Astrocyte of the hippocampus (primary cell): Measurements from ENCODE around the gene LRP1B.
A peak's percentile ranks its signal among the peaks of the same experiment; 100 is the strongest.

ENCODE experiments used
- DNase-seq: peaks from one replicate; pipeline ENCODE4 v3.0.0; 2011; ENCODE audit warnings: low read depth, low spot score

Gene LRP1B

DNA sequence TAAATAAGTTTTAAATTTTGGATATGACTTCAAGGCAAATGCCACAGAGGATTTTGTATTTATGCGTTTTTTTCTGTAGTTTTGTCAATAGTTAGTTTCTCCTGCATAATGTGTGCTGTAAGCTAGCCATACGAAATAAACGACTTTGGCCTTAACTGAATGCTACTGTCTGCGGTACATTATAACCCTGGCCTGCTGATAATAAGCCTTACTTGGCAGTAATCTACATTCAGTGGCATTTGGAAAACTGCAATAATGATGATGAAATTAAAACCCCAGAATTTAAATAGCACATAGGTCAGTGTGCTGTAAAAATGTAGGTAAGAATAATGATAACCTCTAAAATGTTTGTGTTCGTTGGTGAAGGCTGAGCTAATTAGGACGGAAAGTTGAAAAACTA is 88.8 kb downstream of the LRP1B start:
- DNase-seq: peak; percentile 72

- peak; percentile 87 for DNase-seq
Observed at GRCh38 chr2:142041105-142041504, 89.7 kb downstream of the LRP1B start.

DNA sequence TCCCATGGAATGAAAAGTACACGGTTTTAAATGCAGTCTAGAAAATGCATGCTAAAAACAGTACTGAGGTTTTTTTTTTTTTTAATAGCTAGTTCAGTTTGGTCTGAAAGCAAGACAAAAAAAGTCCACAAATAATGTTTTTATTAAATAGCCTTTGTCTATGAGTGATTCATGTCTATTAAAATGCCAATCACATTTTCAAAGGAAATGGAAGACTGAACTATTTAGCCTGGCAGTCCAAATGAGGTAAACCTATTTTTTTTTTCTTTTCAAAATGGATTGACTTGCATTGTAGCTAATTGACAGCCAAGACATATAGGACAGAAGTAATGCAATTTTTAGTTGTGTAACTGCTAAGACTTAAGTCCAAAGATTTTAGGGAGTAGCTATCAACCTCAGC is 90.3 kb downstream of the LRP1B start:
- DNase-seq: peak; percentile 25

DNA sequence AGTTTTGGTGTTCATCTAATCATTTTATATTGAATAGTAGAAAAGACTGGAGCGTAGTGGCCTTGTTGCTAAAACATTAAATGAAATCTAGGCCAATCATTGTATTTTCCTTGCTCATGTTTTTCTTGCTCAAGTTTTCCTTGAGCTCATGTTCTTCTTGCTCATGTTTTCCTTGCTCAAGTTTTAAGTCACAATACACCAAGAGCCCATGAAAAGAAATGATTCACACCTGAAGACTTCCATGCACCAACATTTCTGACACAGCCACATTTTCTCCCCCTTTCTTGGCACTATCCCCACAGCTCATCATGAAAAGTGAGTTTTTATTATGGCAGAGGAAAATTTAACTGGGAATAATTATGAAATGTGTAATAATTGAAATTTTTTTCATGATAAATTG is 92.0 kb downstream of the LRP1B start:
- DNase-seq: peak; percentile 42

- DNase-seq: peak; percentile 46
Observed at GRCh38 chr2:142037744-142038143, 93.1 kb downstream of the LRP1B start.

DNA sequence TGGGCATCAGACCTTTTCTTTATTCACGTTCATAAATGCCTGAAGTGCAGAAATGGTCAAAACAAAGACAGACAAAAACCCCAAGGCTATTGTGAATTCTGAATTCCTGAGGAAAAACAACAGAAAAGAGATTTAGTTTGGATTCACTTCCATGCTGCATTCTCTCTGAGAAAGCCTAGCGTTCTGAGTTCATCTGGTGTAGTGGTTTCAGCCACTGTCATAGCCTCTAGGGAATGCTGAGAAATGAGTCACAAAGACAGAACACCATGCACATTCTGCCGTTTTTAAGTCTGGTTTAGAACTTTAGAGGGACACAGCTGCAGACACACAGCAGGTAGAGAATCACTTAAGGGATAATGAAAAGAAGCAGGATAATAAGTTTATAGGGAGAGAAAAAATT is 93.8 kb downstream of the LRP1B start:
- DNase-seq: peak; percentile 77

DNA sequence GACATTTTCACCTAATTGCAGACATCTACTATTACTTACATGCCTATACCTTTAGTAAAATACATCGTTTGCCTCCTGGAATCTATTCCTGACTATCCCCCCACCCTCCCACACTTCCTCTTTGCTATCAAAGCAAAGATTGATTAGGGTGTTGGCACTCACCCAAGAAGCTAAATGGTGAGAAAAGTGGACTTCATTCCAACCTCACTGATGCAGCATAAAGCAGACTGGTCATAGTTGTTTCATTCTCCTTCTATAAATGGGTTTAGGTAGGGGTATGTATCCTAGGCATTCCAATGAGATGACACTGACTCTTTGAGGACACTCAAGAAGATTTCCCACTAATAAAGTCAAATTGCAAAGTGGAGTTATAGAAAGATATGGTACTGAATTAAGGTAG is 97.4 kb downstream of the LRP1B start:
- peak; percentile 56 for DNase-seq

DNA sequence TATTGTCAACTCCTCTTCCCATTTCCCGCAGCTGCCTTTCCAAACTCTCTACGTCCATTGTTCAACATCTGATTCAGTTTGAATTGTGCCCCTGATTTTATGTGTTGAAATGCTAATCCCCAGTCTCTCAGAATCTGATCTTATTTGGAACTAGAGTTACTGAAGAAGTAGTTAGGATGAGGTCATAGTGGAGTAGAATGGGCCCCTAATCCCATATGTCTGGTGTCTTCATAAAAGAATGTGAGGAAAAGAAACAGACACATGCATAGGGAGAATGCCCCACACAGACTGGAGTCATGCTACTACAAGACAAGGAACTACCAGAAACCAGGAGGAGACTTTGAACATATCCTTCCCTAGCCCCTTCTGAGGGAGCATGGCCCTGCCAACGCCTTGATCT is 99.2 kb downstream of the LRP1B start:
- DNase-seq: no peak

GRCh38 chr2:142030735-142031134 is 100.1 kb downstream of the LRP1B start:
- no peak for DNase-seq

DNA sequence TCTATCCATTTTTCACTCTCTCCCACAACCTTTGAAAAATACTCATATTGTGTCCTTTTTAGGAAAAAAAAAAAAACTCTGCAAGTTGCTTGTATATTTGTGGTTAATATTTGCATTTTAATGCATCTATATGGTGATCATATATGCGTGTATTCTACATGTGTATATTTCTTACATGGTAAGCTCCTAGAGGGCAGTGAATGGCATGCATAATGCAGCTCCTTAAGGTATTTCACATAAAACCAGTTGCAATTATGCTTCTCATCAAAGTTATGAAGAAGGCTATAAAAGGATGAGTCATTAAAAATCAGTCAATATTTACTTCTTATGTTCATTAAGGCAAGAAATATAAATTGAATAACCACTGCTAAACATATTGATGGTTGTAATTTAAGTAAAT is 100.8 kb downstream of the LRP1B start:
- no peak for DNase-seq

DNA sequence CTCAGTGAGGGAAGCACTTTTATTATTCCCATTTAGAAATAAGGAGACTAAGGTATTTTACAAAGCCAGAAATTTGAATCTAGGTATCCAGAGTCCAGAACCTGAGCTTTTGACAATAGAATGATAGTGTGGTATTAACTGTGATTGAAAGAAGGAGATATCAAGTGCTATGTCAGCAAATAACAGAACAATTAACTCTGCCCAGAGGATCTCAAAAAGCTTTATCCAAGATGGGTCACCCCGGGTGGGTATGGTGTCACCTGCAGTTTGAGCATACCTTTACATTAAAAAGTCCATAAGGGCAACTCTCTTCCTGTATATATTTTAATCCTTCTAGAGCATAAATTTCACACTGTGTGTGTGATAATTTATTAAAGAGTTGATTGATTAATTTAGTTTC is 105.4 kb downstream of the LRP1B start:
- DNase-seq: no peak

DNA sequence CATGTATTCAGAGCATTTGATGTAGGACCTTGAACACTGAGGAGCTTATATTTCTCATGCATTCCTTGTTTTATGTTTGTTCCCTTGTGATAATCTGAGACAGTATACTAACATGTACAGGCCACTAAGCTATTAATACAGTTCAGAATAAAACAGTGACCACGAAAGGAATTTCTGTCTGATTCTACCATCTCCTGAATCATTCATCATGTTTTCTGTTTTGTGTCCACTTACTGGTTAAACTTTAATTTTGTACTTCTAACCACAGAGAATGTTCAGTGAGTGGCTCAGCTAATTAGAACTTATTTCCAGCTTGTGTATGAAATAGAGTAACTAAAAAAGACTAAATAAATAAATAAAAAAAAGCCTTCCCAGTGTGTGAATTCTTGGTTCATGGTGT is 110.4 kb downstream of the LRP1B start:
- peak; percentile 56 for DNase-seq

- no peak for DNase-seq
Observed at GRCh38 chr2:142014536-142014935, 116.3 kb downstream of the LRP1B start.

- no peak for DNase-seq
Observed at GRCh38 chr2:142012797-142013196, 118.0 kb downstream of the LRP1B start.

DNA sequence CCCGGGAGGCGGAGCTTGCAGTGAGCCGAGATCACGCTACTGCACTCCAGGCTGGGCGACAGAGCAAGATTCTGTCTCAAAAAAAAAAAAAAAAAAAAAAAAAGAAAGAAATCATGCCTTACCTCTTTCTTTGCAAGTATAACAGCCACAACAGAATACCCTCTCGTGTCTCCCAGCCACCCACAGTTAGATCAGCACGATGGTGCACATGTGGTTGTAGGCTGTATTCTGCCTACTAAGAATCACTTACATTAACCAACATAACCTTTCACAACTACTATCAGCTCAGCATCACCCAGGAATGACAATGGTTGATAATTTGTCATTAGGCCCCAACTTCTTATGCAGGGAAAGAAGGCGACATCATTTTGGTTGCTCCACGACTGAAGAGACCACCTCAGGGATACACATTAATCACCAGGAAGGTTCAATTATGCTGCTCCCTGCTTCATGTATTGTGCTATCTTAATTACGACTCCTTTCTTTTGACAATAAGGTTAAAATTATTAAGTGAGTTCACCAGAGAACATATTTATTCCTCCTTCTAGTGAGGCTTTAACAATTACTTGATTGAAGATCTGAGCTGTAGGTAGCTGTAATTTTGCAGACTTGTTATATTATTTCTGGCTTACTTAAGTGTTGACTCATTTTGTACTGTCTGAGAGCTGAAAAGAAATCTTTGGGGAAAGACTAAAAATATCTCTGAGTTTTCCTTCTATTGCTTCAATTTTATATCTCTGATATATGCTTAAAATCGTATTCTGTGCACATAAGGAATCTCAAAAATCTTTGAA is 120.1 kb downstream of the LRP1B start:
- peak; percentile 34 for DNase-seq

- DNase-seq: peak; percentile 23
Observed at GRCh38 chr2:142008135-142008744, 122.6 kb downstream of the LRP1B start.

DNA sequence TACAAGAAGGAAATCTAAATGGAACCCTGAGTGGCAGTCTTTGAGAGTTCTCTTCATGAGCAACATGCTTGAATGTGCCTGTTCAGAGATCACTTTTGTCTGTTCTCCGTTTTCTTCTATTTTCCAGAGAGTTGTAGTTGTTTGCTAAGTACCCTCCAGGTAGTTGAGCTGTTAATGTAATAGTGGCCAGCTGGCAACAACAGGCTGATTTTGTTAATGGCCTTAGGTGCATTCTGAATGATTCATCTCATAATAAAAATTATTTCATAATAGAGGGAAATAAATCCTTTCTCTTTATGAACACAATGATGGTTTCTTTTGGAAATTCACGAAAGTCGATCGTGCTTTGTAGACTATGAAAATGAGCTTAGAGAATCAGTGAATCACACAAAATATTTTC is 136.8 kb downstream of the LRP1B start:
- no peak for DNase-seq

DNA sequence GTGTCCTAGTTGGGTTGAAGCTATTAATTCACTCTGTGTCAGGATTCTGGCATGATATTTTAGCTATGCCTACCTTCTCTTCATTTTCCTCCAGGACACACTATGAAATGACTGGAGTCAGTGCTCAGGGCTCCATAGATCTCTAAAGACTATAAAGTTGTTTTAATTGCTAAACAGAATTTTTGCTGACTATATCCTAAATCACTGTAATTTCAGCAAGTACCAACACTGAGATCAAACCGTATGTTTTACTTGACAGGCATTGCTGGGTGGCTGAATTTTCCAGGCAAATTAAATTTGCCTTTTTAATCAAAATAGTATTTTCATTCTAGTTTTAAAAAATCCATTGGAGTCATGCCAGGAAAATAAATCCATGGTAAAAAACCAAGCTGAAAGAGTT is 138.1 kb downstream of the LRP1B start:
- no peak for DNase-seq

- DNase-seq: peak; percentile 3
Observed at GRCh38 chr2:141968433-141968832, 162.4 kb downstream of the LRP1B start.

- DNase-seq: no peak
Observed at GRCh38 chr2:141967980-141968379, 162.8 kb downstream of the LRP1B start.

GRCh38 chr2:141967503-141967902 is 163.3 kb downstream of the LRP1B start:
- DNase-seq: no peak

- DNase-seq: no peak
Observed at GRCh38 chr2:141959941-141960340, 170.9 kb downstream of the LRP1B start.

GRCh38 chr2:141959016-141959415 is 171.8 kb downstream of the LRP1B start:
- DNase-seq: no peak
